Endothelial cell of umbilical vein (primary cell): ENCODE results near the gene ANO9. TPM values are rescaled to one million over a fixed set of nuclear protein-coding genes. Genes with fewer than 3 reads are reported as not detected.

Experiments
- BruUV-seq: library from RNA; stranded (reverse); fragments of 400-500 nt; replicated peaks from 2 replicates; lab custom pipeline; 2021; lab: Mats Ljungman, UMichigan
- CTCF ChIA-PET: fragments of 300-600, 350-600 bp; sonication (Branson Sonifier 250); formaldehyde crosslinking; loops from one replicate; lab custom pipeline; 2021; ENCODE audit warnings: antibody characterized with exemption, inconsistent platforms; lab: Charles Lee
- POLR2A ChIA-PET: fragments of 300-600, 350-600 bp; sonication (Branson Sonifier 250); formaldehyde crosslinking; loops from one replicate; lab custom pipeline; 2021; ENCODE audit warnings: antibody characterized with exemption, inconsistent platforms; lab: Charles Lee
- DNase-seq: peaks from one replicate; pipeline ENCODE4 v3.0.0-alpha.2; 2011; ENCODE audit warnings: low read depth, low spot score
- FAIRE-seq: peaks from 2 replicates; lab custom pipeline; 2011; peaks lifted over from hg19 to GRCh38; lab: Jason Lieb, UNC
- H2AFZ ChIP-seq: 2 replicates; pipeline ENCODE4 v1.6.0; 2012; ENCODE audit warnings: low read depth, low read length, control low read depth, inconsistent platforms
- H3K27ac ChIP-seq: 2 replicates; pipeline ENCODE4 v1.5.1; 2011; ENCODE audit warnings: low read depth, mild to moderate bottlenecking, control low read depth, low read length, moderate library complexity; ENCODE audit not compliant: insufficient read depth
- H3K27me3 ChIP-seq, 2 experiments: 2 replicates each; pipeline versions ENCODE4 v1.6.0 to v1.6.1; 2011; ENCODE audit warnings: low read length in 2 of 2, mixed read lengths in 1 of 2; ENCODE audit not compliant: control insufficient read depth in 2 of 2, insufficient read depth in 2 of 2
- H3K36me3 ChIP-seq, 2 experiments: 2 replicates in 1 of 2; 3 replicates in 1 of 2; pipeline ENCODE4 v1.5.1; 2011; ENCODE audit warnings: low read length in 2 of 2, mild to moderate bottlenecking in 1 of 2, moderate library complexity in 1 of 2; ENCODE audit not compliant: control insufficient read depth in 2 of 2, insufficient read depth in 2 of 2; ENCODE audit errors: extremely low read depth in 1 of 2
- H3K4me1 ChIP-seq: 3 replicates; pipeline ENCODE4 v1.5.1; 2011; ENCODE audit warnings: mild to moderate bottlenecking, low read length; ENCODE audit not compliant: control insufficient read depth, insufficient read depth; ENCODE audit errors: extremely low read depth
- H3K4me2 ChIP-seq: 2 replicates; pipeline ENCODE4 v1.6.1; 2011; ENCODE audit warnings: low read length, control low read depth, mixed read lengths; ENCODE audit not compliant: insufficient read depth
- H3K4me3 ChIP-seq, 3 experiments: fragments of 200-600 bp in 1 of 3; sonication (generic), shearing (Covaris generic) in 1 of 3; replicated peaks in 1 of 3; 2 replicates each; pipeline ENCODE4 v1.5.1; 2011 to 2016; ENCODE audit warnings: control low read depth in 3 of 3, low read length in 3 of 3, mild to moderate bottlenecking in 2 of 3, inconsistent platforms in 1 of 3, low read depth in 1 of 3, moderate library complexity in 1 of 3; ENCODE audit not compliant: insufficient read depth in 1 of 3
- H3K79me2 ChIP-seq: 2 replicates; pipeline ENCODE4 v1.6.0; 2012; ENCODE audit warnings: low read length, inconsistent platforms; ENCODE audit not compliant: control insufficient read depth, insufficient read depth
- H3K9ac ChIP-seq: replicated peaks from 2 replicates; pipeline ENCODE3; 2011; ENCODE audit warnings: low read length, control low read depth; ENCODE audit not compliant: insufficient read depth; ENCODE audit errors: extremely low read depth
- H3K9me1 ChIP-seq: replicated peaks from 3 replicates; pipeline ENCODE4 v1.6.0; 2011; ENCODE audit warnings: mild to moderate bottlenecking, low read length; ENCODE audit not compliant: control insufficient read depth, insufficient read depth; ENCODE audit errors: extremely low read depth
- H3K9me3 ChIP-seq: replicated peaks from 2 replicates; pipeline ENCODE4 v1.5.1; 2012; ENCODE audit warnings: low read length, inconsistent platforms; ENCODE audit not compliant: control insufficient read depth, insufficient read depth
- H4K20me1 ChIP-seq: replicated peaks from 2 replicates; pipeline ENCODE3; 2011; ENCODE audit warnings: mild to moderate bottlenecking, low read length; ENCODE audit not compliant: control insufficient read depth, insufficient read depth; ENCODE audit errors: extremely low read depth
- EZH2 ChIP-seq: IDR thresholded peaks from 2 replicates; pipeline ENCODE4 v1.6.1; 2012; ENCODE audit warnings: borderline replicate concordance, low read depth, mild to moderate bottlenecking, moderate library complexity, low read length, inconsistent platforms; ENCODE audit not compliant: severe bottlenecking
- FOS ChIP-seq: IDR thresholded peaks from 2 replicates; pipeline ENCODE4 v1.6.1; 2011; ENCODE audit warnings: mild to moderate bottlenecking, low read length, moderate library complexity, borderline replicate concordance; ENCODE audit not compliant: insufficient read depth
- GATA2 ChIP-seq: IDR thresholded peaks from 2 replicates; pipeline ENCODE4 v1.7.0; 2011; ENCODE audit warnings: low read depth, mild to moderate bottlenecking, moderate library complexity, mixed read lengths, low read length; ENCODE audit not compliant: insufficient read length, insufficient read depth
- JUN ChIP-seq: IDR thresholded peaks from 2 replicates; pipeline ENCODE4 v1.6.1; 2011; ENCODE audit warnings: borderline replicate concordance, low read depth; ENCODE audit not compliant: insufficient read length, insufficient read depth
- MAX ChIP-seq: IDR thresholded peaks from 2 replicates; pipeline ENCODE4 v1.6.1; 2011; ENCODE audit not compliant: insufficient read depth, insufficient read length
- MYC ChIP-seq: IDR thresholded peaks from one replicate; pipeline ENCODE4 v1.6.1; 2011; ENCODE audit warnings: mild to moderate bottlenecking, low read depth, low read length
- POLR2A ChIP-seq: IDR thresholded peaks from 2 replicates; pipeline ENCODE4 v1.6.1; 2012; ENCODE audit warnings: low read depth, mild to moderate bottlenecking, control low read depth, low read length
- POLR2AphosphoS5 ChIP-seq: IDR thresholded peaks from 2 replicates; pipeline ENCODE4 v1.6.1; 2012; ENCODE audit warnings: low read depth, mild to moderate bottlenecking, control low read depth, low read length, moderate library complexity; ENCODE audit not compliant: insufficient read depth
- dilution Hi-C: fragments of 300-500 bp; cut with MboI; formaldehyde crosslinking; loops from one replicate; pipeline ENCODE4 v1.15.0; 2019; ENCODE audit warnings: low sequenced_read_pairs; ENCODE audit not compliant: extremely low pct_ligation_motif_present
- intact Hi-C: fragments of 100-400 bp; cut with micrococcal nuclease; formaldehyde crosslinking; loops from one replicate; pipeline ENCODE4 v1.10.0; 2022
- polyA plus RNA-seq, 4 experiments: library from polyadenylated mRNA; depleted of rRNA in 3 of 4; stranded (reverse) in 3 of 4; unstranded in 1 of 4; fragments of >200 nt; gene quantifications; 2 replicates each; pipeline versions ENCODE4 v1.2.1 to v1.2.3, GENCODE V29; 2011 to 2012; ENCODE audit warnings: missing spikeins in 1 of 4
- total RNA-seq: library from RNA; stranded (reverse); gene quantifications from 2 replicates; pipeline ENCODE4 v1.2.3, GENCODE V29; 2021
- TF ChIP-seq, protein P1 (sequence below), 2 donors: IDR thresholded peaks; 1 replicate in 1 of 2; 2 replicates in 1 of 2; pipeline ENCODE4 v1.5.1; 2011; ENCODE audit warnings: low read length in 2 of 2, mild to moderate bottlenecking in 2 of 2, moderate library complexity in 2 of 2, control low read depth in 1 of 2, inconsistent platforms in 1 of 2, low read depth in 1 of 2; ENCODE audit not compliant: insufficient read depth in 1 of 2; ENCODE audit errors: extremely low read depth in 1 of 2

ANO9 gene
- total and polyA plus RNA-seq, 2 donors (not counting 3 experiments of a cell fraction or from before 2014, with no cell fraction given) = 0.23 TPM; not detected in 1

DNA sequence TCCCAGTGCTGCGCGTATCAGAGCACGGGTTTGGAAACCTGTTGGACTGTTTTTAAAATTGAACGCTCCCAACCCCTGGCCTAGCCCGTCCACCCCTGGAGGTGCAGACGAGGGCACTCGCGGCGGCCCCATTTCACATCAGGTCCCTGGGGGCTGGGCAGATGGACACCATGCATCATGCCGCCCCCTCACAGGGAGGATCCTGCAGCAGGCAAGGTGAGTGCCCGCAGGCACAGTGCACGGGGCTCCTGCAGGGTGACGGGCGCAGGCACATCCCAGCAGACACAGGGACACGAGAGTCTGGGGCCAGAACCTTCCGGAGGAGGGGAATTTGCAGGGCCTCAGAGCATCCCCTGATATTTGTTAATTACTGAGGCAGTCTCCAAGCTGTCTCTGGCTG, 7.3 kb downstream of the ANO9 start:
- no peak overlapping the region for H3K4me2 ChIP-seq
- CTCF ChIA-PET = interaction anchor here (1.7 kb wide), 1 partner anchor 13 kb away, joined by 8 read pairs; no protein-coding TSS in a partner anchor
- H4K20me1 ChIP-seq = no peaks in the 10 kb centered on the region
- H3K27me3 ChIP-seq = no peaks in the 10 kb centered on the region
- DNase-seq (no peak), FAIRE-seq (no peak)
- no peaks in the 10 kb centered on the region for H3K9me3 ChIP-seq
- POLR2A ChIA-PET = no interaction called here
- intact Hi-C loops = no loop called here
- no TSS peak for BruUV-seq
- H3K4me1 ChIP-seq = no peaks in the 10 kb centered on the region
- H3K4me3 ChIP-seq = no peak overlapping the region
- H3K9me1 ChIP-seq = no peaks in the 10 kb centered on the region
- H3K27ac ChIP-seq = no peak overlapping the region
- no peak for TF ChIP-seq FOS
- TF ChIP-seq GATA2 = no peak
- no peak for TF ChIP-seq MYC
- no peak for TF ChIP-seq EZH2
- no peak for TF ChIP-seq MAX
- H3K36me3 ChIP-seq = no peaks in the 10 kb centered on the region
- H2AFZ ChIP-seq = no peak overlapping the region
- dilution Hi-C loops = no loop called here
- no peak overlapping the region for H3K9ac ChIP-seq
- H3K79me2 ChIP-seq = no peaks in the 10 kb centered on the region

DNA sequence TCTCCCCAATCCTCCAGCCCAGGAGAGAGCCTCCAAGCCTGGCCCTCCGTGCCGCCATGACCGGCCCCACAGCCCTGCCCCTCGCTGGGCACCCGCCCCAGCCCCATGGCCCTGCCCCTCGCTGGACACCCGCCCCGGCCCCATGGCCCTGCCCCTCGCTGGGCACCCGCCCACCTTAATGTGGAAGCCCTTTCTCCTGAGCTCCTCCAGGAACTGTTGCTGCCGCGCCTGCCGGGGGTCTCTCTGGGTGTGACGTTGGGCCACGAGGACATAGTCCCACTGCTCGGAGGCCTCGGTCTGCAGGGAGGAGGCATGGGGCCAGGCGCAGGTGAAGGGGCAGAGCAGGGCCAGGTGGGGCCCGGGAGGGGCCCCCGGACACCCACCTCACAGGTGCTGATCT, 8.2 kb downstream of the ANO9 start:
- no peak overlapping the region for H3K4me3 ChIP-seq
- BruUV-seq = no TSS peak
- H2AFZ ChIP-seq = no peak overlapping the region
- H3K4me2 ChIP-seq = no peak overlapping the region
- ChIA-PET POLR2A (no interaction called here), CTCF (interaction anchor here (1.7 kb wide), 1 partner anchor 14 kb away, joined by 8 read pairs; no protein-coding TSS in a partner anchor)
- H4K20me1 ChIP-seq = no peaks in the 10 kb centered on the region
- DNase-seq = no peak
- FAIRE-seq = no peak
- no peak for TF ChIP-seq JUN
- TF ChIP-seq MYC = no peak
- no peak for TF ChIP-seq POLR2AphosphoS5
- TF ChIP-seq EZH2 = no peak
- TF ChIP-seq GATA2 = no peak
- no peak for TF ChIP-seq POLR2A
- no peak for TF ChIP-seq MAX
- no peak for TF ChIP-seq FOS
- TF ChIP-seq, protein P1, sequence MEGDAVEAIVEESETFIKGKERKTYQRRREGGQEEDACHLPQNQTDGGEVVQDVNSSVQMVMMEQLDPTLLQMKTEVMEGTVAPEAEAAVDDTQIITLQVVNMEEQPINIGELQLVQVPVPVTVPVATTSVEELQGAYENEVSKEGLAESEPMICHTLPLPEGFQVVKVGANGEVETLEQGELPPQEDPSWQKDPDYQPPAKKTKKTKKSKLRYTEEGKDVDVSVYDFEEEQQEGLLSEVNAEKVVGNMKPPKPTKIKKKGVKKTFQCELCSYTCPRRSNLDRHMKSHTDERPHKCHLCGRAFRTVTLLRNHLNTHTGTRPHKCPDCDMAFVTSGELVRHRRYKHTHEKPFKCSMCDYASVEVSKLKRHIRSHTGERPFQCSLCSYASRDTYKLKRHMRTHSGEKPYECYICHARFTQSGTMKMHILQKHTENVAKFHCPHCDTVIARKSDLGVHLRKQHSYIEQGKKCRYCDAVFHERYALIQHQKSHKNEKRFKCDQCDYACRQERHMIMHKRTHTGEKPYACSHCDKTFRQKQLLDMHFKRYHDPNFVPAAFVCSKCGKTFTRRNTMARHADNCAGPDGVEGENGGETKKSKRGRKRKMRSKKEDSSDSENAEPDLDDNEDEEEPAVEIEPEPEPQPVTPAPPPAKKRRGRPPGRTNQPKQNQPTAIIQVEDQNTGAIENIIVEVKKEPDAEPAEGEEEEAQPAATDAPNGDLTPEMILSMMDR (IDR thresholded peaks at IDR 0.05; ENCODE audit: extremely low read depth in 1 of 2, insufficient read depth in 1 of 2, low read depth in 1 of 2, low read length in 2 of 2) = no peak
- intact Hi-C loops = no loop called here
- no peak overlapping the region for H3K9ac ChIP-seq
- H3K9me3 ChIP-seq = no peaks in the 10 kb centered on the region
- H3K27ac ChIP-seq = no peak overlapping the region
- dilution Hi-C loops = no loop called here
- H3K4me1 ChIP-seq = no peaks in the 10 kb centered on the region
- H3K79me2 ChIP-seq = no peaks in the 10 kb centered on the region
- H3K9me1 ChIP-seq = no peaks in the 10 kb centered on the region
- H3K27me3 ChIP-seq = no peaks in the 10 kb centered on the region
- no peaks in the 10 kb centered on the region for H3K36me3 ChIP-seq
